Limb (tissue), 2 donors: Measurements from ENCODE around the gene PPP2R5E.

Experiments used
- DNase-seq, 2 donors: peaks; one replicate each; pipeline ENCODE4 v3.0.0-alpha.2; 2016; ENCODE audit errors: extremely low spot score in 2 of 2

Gene PPP2R5E

GRCh38 chr14:63472986-63473788, 70.0 kb downstream of the PPP2R5E start:
- DNase-seq: no peak

- no peak for DNase-seq
Observed at GRCh38 chr14:63470962-63471793, 72.0 kb downstream of the PPP2R5E start.

GRCh38 chr14:63468294-63468693, 74.9 kb downstream of the PPP2R5E start:
- DNase-seq: no peak

GRCh38 chr14:63467440-63468072, 75.6 kb downstream of the PPP2R5E start:
- DNase-seq: no peak

GRCh38 chr14:63465347-63465746, 77.8 kb downstream of the PPP2R5E start:
- no peak for DNase-seq

- no peak for DNase-seq
Observed at GRCh38 chr14:63460680-63461369, 82.4 kb downstream of the PPP2R5E start.

GRCh38 chr14:63459738-63460137, 83.4 kb downstream of the PPP2R5E start:
- no peak for DNase-seq

- no peak for DNase-seq
Observed at GRCh38 chr14:63457498-63457897, 85.7 kb downstream of the PPP2R5E start.

GRCh38 chr14:63454863-63455622, 88.1 kb downstream of the PPP2R5E start:
- DNase-seq: no peak

- DNase-seq: no peak
Observed at GRCh38 chr14:63454436-63454835, 88.7 kb downstream of the PPP2R5E start.

GRCh38 chr14:63453443-63453936, 89.7 kb downstream of the PPP2R5E start:
- no peak for DNase-seq

- no peak for DNase-seq
Observed at GRCh38 chr14:63452796-63453195, 90.4 kb downstream of the PPP2R5E start.

GRCh38 chr14:63448841-63449240, 94.3 kb downstream of the PPP2R5E start:
- DNase-seq: no peak

GRCh38 chr14:63444588-63444987, 98.6 kb downstream of the PPP2R5E start:
- no peak for DNase-seq

- no peak for DNase-seq
Observed at GRCh38 chr14:63443988-63444387, 99.2 kb downstream of the PPP2R5E start.

GRCh38 chr14:63443361-63443760, 99.8 kb downstream of the PPP2R5E start:
- DNase-seq: no peak

GRCh38 chr14:63438065-63438757, 105.0 kb downstream of the PPP2R5E start:
- DNase-seq: peak; percentile 51 to 77

GRCh38 chr14:63436286-63437098, 106.7 kb downstream of the PPP2R5E start:
- DNase-seq: no peak

GRCh38 chr14:63435838-63436237, 107.3 kb downstream of the PPP2R5E start:
- DNase-seq: no peak
